Measurements from ENCODE around the gene KRTAP6-3. TPM values are rescaled to one million over a fixed set of nuclear protein-coding genes. Genes with fewer than 3 reads are reported as not detected.

KRTAP6-3 gene, protein sequence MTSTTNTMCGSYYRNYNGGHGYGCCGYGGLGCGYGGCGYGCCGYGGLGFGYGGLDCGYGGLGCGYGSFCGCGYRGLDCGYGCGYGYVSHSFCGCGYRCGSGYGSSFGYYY
- polyA plus RNA-seq (2013, experiment 1 of 2): not detected
- not detected for polyA plus RNA-seq (2013, experiment 2 of 2)

DNA sequence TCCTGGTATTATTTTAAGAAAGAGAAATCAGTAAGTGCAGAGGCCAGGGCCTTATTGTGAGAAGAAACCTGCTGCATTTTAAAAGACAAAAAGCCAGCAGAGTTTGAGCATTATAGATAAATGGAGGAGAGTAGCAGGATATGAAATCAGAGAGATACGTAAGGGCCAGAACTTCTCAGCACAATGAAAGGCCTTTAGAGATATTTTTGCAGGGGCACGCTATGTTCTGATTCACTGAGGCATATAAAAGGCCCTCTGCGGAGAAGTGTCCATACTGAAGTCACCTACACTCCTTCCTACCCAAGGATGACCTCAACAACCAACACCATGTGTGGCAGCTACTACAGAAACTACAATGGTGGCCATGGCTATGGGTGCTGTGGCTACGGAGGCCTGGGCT, at the start of gene KRTAP6-3:
Gene KRTAP6-3 (plus strand): TSS at position 301 of the 400 bp plus-strand sequence. CDS start 6 bp downstream, at position 307.
- Histone ChIP-seq H3K23ac (ENCODE audit: low read depth, low read length, poor library complexity) (no peak within 1 kb of the TSS), H2BK120ac (ENCODE audit: low read depth, low read length) (no peak within 1 kb of the TSS), H2BK12ac (ENCODE audit: low read length) (peak within 1 kb of the TSS; percentile 8), H3K9ac (ENCODE audit: low read depth, low read length, poor library complexity) (no peak within 1 kb of the TSS), H3K79me1 (ENCODE audit: low read depth, low read length) (no peaks in the 10 kb centered on the region), H2BK15ac (ENCODE audit: low read length) (peak within 1 kb of the TSS; percentile 33), H3K4me2 (ENCODE audit: insufficient read depth, low read length, poor library complexity, severe bottlenecking) (no peak within 1 kb of the TSS), H3K4me1 (ENCODE audit: control insufficient read depth in 2 of 2, insufficient read depth in 1 of 2, low read depth in 1 of 2, low read length in 2 of 2) (no peaks in the 10 kb centered on the region), H2BK5ac (ENCODE audit: low read length) (no peak within 1 kb of the TSS), H3K4ac (ENCODE audit: low read length) (peak within 1 kb of the TSS; percentile 24), H3K27me3 (ENCODE audit: control insufficient read depth in 3 of 3, insufficient read depth in 3 of 3, low read depth in 1 of 3, low read length in 3 of 3) (no peaks in the 10 kb centered on the region), H3K4me3 (ENCODE audit: low read length in 2 of 2) (no peak within 1 kb of the TSS), H3K18ac (ENCODE audit: low read length) (peak within 1 kb of the TSS; percentile 55), H2AK5ac (ENCODE audit: low read depth, low read length) (peak within 1 kb of the TSS; percentile 28), H4K8ac (ENCODE audit: low read depth, low read length) (no peak within 1 kb of the TSS), H4K91ac (ENCODE audit: low read depth, low read length, poor library complexity) (no peak within 1 kb of the TSS), H3K9me3 (replicated peaks in 1 of 2; ENCODE audit: control insufficient read depth in 2 of 2, insufficient read depth in 1 of 2, low read depth in 1 of 2, low read length in 2 of 2) (no peaks in the 10 kb centered on the region), H3K36me3 (replicated peaks in 1 of 2; ENCODE audit: control insufficient read depth in 2 of 2, insufficient read depth in 2 of 2, low read length in 2 of 2) (no peaks in the 10 kb centered on the region), H2AFZ (ENCODE audit: low read length) (no peak within 1 kb of the TSS), H3K14ac (ENCODE audit: low read length) (no peak within 1 kb of the TSS), H3K27ac (replicated peaks; ENCODE audit: low read length) (no peak within 1 kb of the TSS)
- no CpG with 5 or more reads among the region's 4 CpGs for WGBS, 2 donors (ENCODE audit: extremely low coverage in 2 of 2, insufficient read length in 2 of 2, insufficient replicate concordance in 1 of 2)
- DNase-seq (ENCODE audit: low spot score): no peak

DNA sequence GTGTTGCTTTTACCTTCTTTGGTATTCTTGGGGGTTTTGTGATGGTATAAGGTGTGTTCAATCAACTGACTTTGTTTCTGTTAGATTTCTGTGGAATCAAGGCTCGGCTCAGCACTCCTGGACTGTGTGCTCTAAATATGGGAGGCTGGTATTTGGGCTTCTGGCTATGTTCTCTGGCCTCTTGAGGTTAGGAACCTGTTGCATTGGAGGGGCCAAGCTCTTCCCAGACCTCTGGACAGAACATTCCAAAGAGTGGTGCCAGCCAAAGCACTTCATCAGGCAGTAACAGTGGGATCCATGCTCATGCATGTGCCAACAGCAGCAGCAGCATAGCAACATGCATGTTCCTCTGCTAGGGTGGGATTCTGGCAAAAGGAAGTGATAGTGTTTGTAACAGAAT, 39.5 kb upstream of the KRTAP6-3 start:
- H3K27me3 ChIP-seq (ENCODE audit: control insufficient read depth in 3 of 3, insufficient read depth in 3 of 3, low read depth in 1 of 3, low read length in 3 of 3): no peaks in the 10 kb centered on the region

DNA sequence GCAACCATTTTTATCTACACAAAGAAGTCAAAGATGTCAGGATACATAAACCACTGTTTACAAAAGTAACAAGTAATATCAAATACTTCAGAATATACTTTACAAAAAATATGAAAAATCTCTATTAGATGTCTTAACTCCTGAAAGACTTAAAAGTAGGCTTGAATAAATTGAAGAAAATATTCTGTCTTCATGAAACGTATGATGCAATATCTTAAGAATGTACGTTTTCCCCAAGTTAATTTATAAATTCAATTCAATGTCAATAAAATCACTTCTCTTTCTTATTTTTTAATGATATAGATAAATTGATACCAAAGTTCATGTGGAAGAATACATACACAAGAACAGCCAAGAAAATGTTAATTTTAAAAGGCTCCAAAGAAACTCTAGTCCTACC, 37.1 kb upstream of the KRTAP6-3 start:
- Histone ChIP-seq H3K9ac (ENCODE audit: low read depth, low read length, poor library complexity) (no peak overlapping the region), H3K4me2 (ENCODE audit: insufficient read depth, low read length, poor library complexity, severe bottlenecking) (no peak overlapping the region), H2BK120ac (ENCODE audit: low read depth, low read length) (no peak overlapping the region), H2BK5ac (ENCODE audit: low read length) (no peak overlapping the region), H3K4me3 (ENCODE audit: low read length in 2 of 2) (no peak overlapping the region), H3K27ac (replicated peaks; ENCODE audit: low read length) (no peak overlapping the region), H3K14ac (ENCODE audit: low read length) (no peak overlapping the region), H4K8ac (ENCODE audit: low read depth, low read length) (no peak overlapping the region), H2BK12ac (ENCODE audit: low read length) (no peak overlapping the region), H3K79me1 (ENCODE audit: low read depth, low read length) (no peaks in the 10 kb centered on the region), H3K4me1 (ENCODE audit: control insufficient read depth in 2 of 2, insufficient read depth in 1 of 2, low read depth in 1 of 2, low read length in 2 of 2) (no peaks in the 10 kb centered on the region), H3K36me3 (replicated peaks in 1 of 2; ENCODE audit: control insufficient read depth in 2 of 2, insufficient read depth in 2 of 2, low read length in 2 of 2) (no peaks in the 10 kb centered on the region), H4K91ac (ENCODE audit: low read depth, low read length, poor library complexity) (no peak overlapping the region), H3K23ac (ENCODE audit: low read depth, low read length, poor library complexity) (no peak overlapping the region), H3K27me3 (ENCODE audit: control insufficient read depth in 3 of 3, insufficient read depth in 3 of 3, low read depth in 1 of 3, low read length in 3 of 3) (no peaks in the 10 kb centered on the region), H2BK15ac (ENCODE audit: low read length) (no peak overlapping the region), H3K4ac (ENCODE audit: low read length) (no peak overlapping the region), H2AFZ (ENCODE audit: low read length) (no peak overlapping the region), H3K9me3 (replicated peaks in 1 of 2; ENCODE audit: control insufficient read depth in 2 of 2, insufficient read depth in 1 of 2, low read depth in 1 of 2, low read length in 2 of 2) (no peaks in the 10 kb centered on the region), H3K18ac (ENCODE audit: low read length) (no peak overlapping the region), H2AK5ac (ENCODE audit: low read depth, low read length) (no peak overlapping the region)
- WGBS, 2 donors (ENCODE audit: extremely low coverage in 2 of 2, insufficient read length in 2 of 2, insufficient replicate concordance in 1 of 2): no CpG with 5 or more reads among the region's 2 CpGs
- DNase-seq (ENCODE audit: low spot score): no peak

More for the DNA sequence above, 39.5 kb upstream of the KRTAP6-3 start:
- H3K23ac ChIP-seq (ENCODE audit: low read depth, low read length, poor library complexity): no peak overlapping the region
- no peak overlapping the region for H2AFZ ChIP-seq (ENCODE audit: low read length)
- DNase-seq (ENCODE audit: low spot score): no peak
- no peak overlapping the region for H2AK5ac ChIP-seq (ENCODE audit: low read depth, low read length)
- no peak overlapping the region for H4K8ac ChIP-seq (ENCODE audit: low read depth, low read length)
- H3K18ac ChIP-seq (ENCODE audit: low read length): peak overlapping the region; percentile 20
- no peaks in the 10 kb centered on the region for H3K79me1 ChIP-seq (ENCODE audit: low read depth, low read length)
- no peak overlapping the region for H3K27ac ChIP-seq (replicated peaks; ENCODE audit: low read length)
- H3K14ac ChIP-seq (ENCODE audit: low read length): no peak overlapping the region
- H2BK12ac ChIP-seq (ENCODE audit: low read length): no peak overlapping the region
- H3K4me3 ChIP-seq (ENCODE audit: low read length in 2 of 2): no peak overlapping the region
- no peaks in the 10 kb centered on the region for H3K4me1 ChIP-seq (ENCODE audit: control insufficient read depth in 2 of 2, insufficient read depth in 1 of 2, low read depth in 1 of 2, low read length in 2 of 2)
- no peaks in the 10 kb centered on the region for H3K36me3 ChIP-seq (replicated peaks in 1 of 2; ENCODE audit: control insufficient read depth in 2 of 2, insufficient read depth in 2 of 2, low read length in 2 of 2)
- no peak overlapping the region for H2BK15ac ChIP-seq (ENCODE audit: low read length)
- WGBS, 2 donors (ENCODE audit: extremely low coverage in 2 of 2, insufficient read length in 2 of 2, insufficient replicate concordance in 1 of 2): no CpG with 5 or more reads among the region's 1 CpG
- no peaks in the 10 kb centered on the region for H3K9me3 ChIP-seq (replicated peaks in 1 of 2; ENCODE audit: control insufficient read depth in 2 of 2, insufficient read depth in 1 of 2, low read depth in 1 of 2, low read length in 2 of 2)
- peak overlapping the region; percentile 13 for H4K91ac ChIP-seq (ENCODE audit: low read depth, low read length, poor library complexity)
- no peak overlapping the region for H3K4ac ChIP-seq (ENCODE audit: low read length)
- no peak overlapping the region for H2BK120ac ChIP-seq (ENCODE audit: low read depth, low read length)
- H3K9ac ChIP-seq (ENCODE audit: low read depth, low read length, poor library complexity): no peak overlapping the region
- H3K4me2 ChIP-seq (ENCODE audit: insufficient read depth, low read length, poor library complexity, severe bottlenecking): no peak overlapping the region
- no peak overlapping the region for H2BK5ac ChIP-seq (ENCODE audit: low read length)

DNA sequence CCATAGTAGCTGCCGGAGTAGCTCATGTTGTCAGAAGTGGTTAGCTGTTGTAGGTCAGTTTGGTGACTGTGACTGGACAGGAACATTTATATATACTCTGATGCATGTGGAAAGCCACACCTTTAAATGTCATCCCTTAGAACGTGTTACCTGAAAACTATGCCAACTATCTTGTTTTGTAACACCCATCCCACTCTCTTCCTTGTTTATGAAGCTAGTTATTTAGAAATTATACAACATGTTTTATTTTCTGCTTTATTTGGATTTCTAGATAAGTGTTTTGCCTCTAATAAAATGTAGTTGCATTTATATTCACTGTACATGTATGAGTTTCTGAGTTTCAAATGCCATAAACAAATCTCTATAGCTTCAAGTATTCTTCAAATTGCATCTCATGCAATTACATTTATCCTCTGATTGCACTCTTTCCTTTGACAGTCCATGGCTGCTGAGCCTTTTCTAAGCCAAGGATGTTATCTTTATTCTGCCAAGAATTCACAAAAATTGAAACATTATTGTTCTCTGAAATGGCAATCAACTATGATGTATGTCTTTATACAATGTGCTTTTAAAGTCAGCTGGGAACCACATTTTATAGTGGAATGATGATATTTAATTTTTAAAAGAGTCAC, 30.9 kb upstream of the KRTAP6-3 start, which contains the start of gene KRTAP19-7:
Gene KRTAP19-7 (minus strand): TSS at position 51 of the 632 bp plus-strand sequence. CDS start 25 bp downstream, at position 26.
- H2AK5ac ChIP-seq (ENCODE audit: low read depth, low read length): no peak within 1 kb of the TSS

More for the DNA sequence above, 30.9 kb upstream of the KRTAP6-3 start, which contains the start of gene KRTAP19-7:
- Histone ChIP-seq H3K79me1 (ENCODE audit: low read depth, low read length) (no peaks in the 10 kb centered on the region), H3K36me3 (replicated peaks in 1 of 2; ENCODE audit: control insufficient read depth in 2 of 2, insufficient read depth in 2 of 2, low read length in 2 of 2) (no peaks in the 10 kb centered on the region), H3K14ac (ENCODE audit: low read length) (no peak within 1 kb of the TSS), H3K9ac (ENCODE audit: low read depth, low read length, poor library complexity) (no peak within 1 kb of the TSS), H3K18ac (ENCODE audit: low read length) (no peak within 1 kb of the TSS), H2BK120ac (ENCODE audit: low read depth, low read length) (no peak within 1 kb of the TSS), H2BK12ac (ENCODE audit: low read length) (peak within 1 kb of the TSS; percentile 89), H3K27me3 (ENCODE audit: control insufficient read depth in 3 of 3, insufficient read depth in 3 of 3, low read depth in 1 of 3, low read length in 3 of 3) (no peaks in the 10 kb centered on the region), H3K4me1 (ENCODE audit: control insufficient read depth in 2 of 2, insufficient read depth in 1 of 2, low read depth in 1 of 2, low read length in 2 of 2) (no peaks in the 10 kb centered on the region), H4K8ac (ENCODE audit: low read depth, low read length) (no peak within 1 kb of the TSS), H3K9me3 (replicated peaks in 1 of 2; ENCODE audit: control insufficient read depth in 2 of 2, insufficient read depth in 1 of 2, low read depth in 1 of 2, low read length in 2 of 2) (no peaks in the 10 kb centered on the region), H3K27ac (replicated peaks; ENCODE audit: low read length) (no peak within 1 kb of the TSS), H3K23ac (ENCODE audit: low read depth, low read length, poor library complexity) (no peak within 1 kb of the TSS), H3K4me2 (ENCODE audit: insufficient read depth, low read length, poor library complexity, severe bottlenecking) (no peak within 1 kb of the TSS), H4K91ac (ENCODE audit: low read depth, low read length, poor library complexity) (no peak within 1 kb of the TSS), H2AFZ (ENCODE audit: low read length) (no peak within 1 kb of the TSS), H3K4me3 (ENCODE audit: low read length in 2 of 2) (no peak within 1 kb of the TSS), H2BK15ac (ENCODE audit: low read length) (no peak within 1 kb of the TSS), H2BK5ac (ENCODE audit: low read length) (no peak within 1 kb of the TSS), H3K4ac (ENCODE audit: low read length) (no peak within 1 kb of the TSS)
- no CpG with 5 or more reads among the region's 2 CpGs for WGBS, 2 donors (ENCODE audit: extremely low coverage in 2 of 2, insufficient read length in 2 of 2, insufficient replicate concordance in 1 of 2)
- DNase-seq (ENCODE audit: low spot score): no peak
